ENCODE measurements around the gene SMAD5.

The SMAD5 gene

DNA sequence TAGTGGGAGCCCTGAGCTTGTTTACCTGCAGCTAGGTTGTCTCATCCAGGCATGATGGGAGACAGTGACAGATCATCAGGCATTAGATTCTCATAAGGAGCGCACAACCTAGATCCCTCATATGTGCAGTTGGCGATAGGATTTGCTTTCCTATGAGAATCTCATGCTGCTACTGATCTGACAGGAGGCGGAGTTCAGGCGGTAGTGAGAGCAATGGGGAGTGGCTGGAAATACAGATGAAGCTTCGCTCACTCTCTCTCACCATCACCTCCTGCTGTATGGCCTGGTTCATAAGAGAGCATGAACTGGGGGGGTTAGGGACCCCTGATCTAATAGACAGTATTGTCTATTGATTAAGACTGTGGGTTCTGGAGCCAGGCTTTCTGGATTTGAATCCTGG is 24.9 kb downstream of the SMAD5 start:
- DNase-seq: no peak

GRCh38 chr5:136159457-136159856 is 26.8 kb downstream of the SMAD5 start:
- DNase-seq: peak; percentile 62

GRCh38 chr5:136162008-136162407 is 29.4 kb downstream of the SMAD5 start:
- DNase-seq: no peak

GRCh38 chr5:136164226-136164625 is 31.6 kb downstream of the SMAD5 start:
- no peak for DNase-seq

- no peak for DNase-seq
These were observed 34.3 kb downstream of the SMAD5 start for GRCh38 chr5:136166909-136167308.

- no peak for DNase-seq
These were observed 36.6 kb downstream of the SMAD5 start for GRCh38 chr5:136169218-136169617.

GRCh38 chr5:136174021-136174659 is 41.5 kb downstream of the SMAD5 start:
- DNase-seq: peak; percentile 62

DNA sequence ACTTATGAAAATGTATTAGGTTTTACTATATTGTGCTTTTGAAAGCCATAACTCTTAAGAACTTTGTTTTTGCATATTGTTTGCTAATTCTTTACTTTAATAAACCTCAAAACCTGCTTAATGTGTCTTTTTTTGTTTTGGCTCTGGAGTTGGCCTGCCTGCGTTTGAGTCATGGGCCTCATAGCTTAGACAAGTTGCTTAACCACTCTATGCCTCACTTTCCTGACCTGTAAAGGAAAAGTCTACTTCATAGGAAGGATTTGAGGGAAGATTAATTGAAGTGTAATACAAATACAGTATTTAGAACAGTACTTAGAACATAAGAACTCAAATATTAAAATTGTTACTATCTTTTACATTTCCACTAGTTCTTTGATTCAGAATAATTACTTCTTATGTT is 50.0 kb downstream of the SMAD5 start:
- no peak for DNase-seq

- no peak for DNase-seq
These were observed 53.5 kb downstream of the SMAD5 start for GRCh38 chr5:136185974-136186665.

DNA sequence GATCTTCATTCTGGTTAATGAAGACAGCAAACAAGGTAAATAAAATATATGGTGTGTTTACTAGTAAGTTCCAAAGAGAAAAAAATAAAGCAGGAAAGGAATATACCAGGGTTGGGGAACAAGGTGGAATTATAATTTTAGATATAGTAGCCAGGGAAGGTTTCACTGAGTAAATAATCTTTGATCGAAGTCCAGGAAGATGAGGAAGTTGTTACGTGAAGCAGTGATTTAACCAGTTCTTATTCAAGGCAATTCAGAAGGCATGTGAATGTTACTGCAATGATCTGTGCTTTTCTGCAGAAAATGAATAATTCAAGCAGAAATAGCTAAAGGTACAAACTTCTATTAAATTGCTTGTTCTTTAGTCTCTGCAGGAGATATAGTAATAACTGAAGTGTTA is 54.2 kb downstream of the SMAD5 start:
- DNase-seq: no peak

GRCh38 chr5:136188859-136189258 is 56.2 kb downstream of the SMAD5 start:
- no peak for DNase-seq

DNA sequence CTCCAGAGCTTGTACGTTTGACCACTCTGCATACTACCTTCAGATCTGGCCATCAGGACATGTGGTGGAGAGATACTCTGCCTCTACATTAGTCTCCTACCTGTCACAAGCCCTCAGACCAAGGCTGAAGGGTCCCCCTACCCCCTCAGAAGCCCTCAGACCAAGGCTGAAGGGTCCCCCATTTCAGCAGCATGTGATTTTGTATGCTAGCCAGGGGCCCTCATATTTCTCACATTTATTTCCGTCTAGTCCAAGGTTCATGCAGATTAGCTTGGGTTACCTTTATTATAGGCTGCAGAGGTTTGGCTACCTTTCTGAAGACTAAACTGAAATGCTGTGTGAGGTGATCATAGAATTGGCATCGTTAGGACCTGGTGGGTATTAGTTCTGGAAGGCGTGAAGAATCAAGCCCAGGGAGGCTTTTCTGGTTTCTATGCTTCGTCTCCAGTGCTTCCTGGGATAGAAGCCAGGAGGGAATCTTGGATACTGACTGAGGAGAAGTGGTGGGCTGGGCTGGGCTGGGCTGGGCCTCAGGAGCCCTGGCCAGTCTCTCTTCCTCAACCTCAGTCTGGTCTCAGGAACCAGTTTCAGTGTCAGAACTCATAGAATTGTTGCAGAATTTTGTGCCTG is 57.6 kb downstream of the SMAD5 start:
- no peak for DNase-seq

DNA sequence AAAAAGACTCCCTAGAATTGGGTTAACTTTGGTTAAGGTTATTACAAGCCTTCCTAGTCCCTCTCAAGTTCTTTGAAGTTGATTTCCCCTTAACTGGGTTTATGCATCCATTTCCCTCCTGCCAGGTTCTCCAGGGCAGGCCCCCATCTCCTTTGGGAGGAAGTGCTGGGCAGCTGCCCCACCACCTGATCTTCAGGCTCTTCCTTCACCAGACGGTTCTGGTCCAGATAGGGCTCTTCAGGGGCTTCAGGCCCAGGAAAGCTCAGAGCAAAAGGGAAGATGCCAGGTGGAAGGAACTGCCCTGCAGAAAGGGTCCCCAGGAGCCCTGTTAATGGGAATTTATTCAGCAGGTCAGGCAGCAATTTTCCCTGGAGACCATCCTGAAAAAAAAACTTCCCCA is 58.3 kb downstream of the SMAD5 start:
- no peak for DNase-seq

DNA sequence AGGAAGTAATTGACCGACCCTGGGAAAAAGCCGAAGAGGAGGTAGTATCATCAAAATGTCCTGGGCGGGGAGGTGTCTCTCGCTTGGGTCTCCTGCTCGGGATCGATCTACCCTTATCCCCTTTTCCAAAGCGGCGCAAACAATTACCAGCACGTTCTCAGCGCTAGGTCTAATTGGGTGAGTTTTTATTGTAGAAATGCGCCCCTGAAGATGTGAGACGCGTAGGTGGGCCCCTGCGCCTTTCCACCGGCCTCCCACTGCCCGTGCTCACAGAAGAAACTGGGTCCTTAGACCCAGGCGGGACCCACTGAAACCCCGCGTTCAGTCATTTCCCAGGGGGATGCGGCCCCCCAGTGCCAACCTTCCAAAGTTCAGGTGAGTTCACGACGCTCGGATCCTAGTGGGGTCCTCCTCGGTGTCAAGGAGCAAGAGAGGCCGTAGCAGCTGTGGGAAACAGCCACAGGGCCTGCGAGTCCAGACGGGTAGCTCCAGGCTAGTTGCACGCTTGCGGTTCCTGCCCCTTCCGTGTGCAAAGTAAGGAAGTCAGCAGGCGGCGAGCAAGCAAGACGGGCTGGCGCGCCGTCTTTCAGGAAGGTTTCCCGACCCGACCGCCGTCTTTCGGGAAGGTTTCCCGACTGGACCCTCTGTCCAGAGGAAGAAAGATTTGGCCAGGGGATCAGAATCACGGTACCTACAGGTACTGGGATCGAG is 58.8 kb downstream of the SMAD5 start:
- DNase-seq: peak; percentile 33

- no peak for DNase-seq
These were observed 59.4 kb downstream of the SMAD5 start for GRCh38 chr5:136192015-136192525.

DNA sequence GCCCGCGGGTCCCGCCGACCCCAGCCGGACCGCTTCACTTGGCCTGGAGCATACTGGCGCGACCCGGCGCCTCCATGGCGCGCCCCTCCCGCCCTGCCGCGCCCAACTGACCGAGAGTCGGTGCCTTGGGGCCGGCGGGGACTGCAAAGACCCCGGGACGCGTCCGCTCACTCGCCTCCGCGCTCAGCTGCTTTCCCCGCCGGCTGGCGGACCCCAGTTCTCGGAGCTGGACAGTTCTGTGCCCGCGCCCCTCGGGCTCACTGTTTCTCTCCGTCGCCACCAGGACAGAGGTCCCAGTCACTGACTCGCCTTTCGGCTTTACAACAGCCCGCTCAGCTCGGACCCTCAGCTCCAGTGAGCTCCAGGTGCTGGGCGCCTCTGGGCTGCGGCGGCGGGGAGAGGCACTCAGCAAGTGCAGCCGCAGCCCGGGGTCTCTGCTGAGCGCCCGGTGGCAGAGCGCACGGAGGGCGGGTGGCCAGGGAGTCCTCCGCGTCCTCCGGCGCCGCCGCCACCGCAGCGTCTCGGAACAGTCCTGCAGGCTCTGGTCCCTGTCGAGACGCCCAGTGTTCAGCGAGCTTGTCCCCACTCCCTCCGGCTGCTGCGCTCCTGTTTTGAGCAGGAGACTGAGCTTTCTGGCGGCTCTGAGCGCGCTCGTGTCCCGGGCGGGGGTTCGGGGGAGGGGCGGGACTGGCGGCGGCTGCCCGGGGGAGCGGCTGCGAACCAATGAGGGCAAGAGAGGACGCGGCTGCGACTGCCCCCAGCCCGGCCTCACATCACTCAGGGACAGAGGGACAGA is 60.1 kb downstream of the SMAD5 start, which contains the start of gene SMIM32:
Gene SMIM32, minus strand, starts transcription at position 637 of the 796 bp plus-strand sequence. CDS start 638 bp downstream, outside the sequence.
- DNase-seq: no peak

DNA sequence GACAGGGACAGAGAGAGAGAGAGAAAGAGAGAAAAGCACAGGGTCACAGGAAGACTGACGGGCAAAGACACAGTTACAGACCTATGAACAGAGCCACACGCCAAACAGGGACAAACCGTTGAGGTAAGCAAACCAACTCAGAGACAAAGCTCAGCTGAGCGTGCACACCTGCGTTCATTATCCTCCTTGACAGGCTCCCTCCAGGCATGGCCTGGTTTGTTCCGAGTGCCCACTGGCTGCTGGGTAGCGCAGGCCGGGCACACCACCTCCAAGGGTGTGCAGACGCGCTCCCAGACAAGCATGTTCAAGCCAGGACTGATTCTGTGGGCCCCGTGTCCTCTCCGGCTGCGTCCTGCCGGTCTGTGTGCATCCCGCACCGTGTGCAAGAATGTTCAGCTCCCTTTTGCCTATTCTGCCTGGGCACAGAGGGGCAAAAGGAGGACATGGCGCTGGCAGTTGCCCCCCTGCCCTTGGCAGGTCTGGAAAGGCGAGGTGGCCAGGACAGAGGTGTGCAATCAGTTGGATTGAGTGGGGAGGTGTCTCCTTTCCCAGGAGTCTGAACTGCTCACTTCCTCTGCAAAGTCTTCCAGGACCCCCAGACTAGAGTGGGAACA is 60.8 kb downstream of the SMAD5 start:
- no peak for DNase-seq

- no peak for DNase-seq
These were observed 61.9 kb downstream of the SMAD5 start for GRCh38 chr5:136194576-136194975.

GRCh38 chr5:136195971-136196820 is 63.6 kb downstream of the SMAD5 start:
- DNase-seq: no peak

- DNase-seq: no peak
These were observed 65.0 kb downstream of the SMAD5 start for GRCh38 chr5:136197462-136198142.
